SK-N-SH treated with all-trans-retinoic acid at 6 μM for 48 hours (cell line): ENCODE results near the gene STAB2.

Experiments
- ARNTL ChIP-seq: fragments of 450-650 bp; formaldehyde crosslinking; IDR thresholded peaks from 2 replicates; pipeline ENCODE4 v1.5.0; 2020; ENCODE audit warnings: low read depth, mild to moderate bottlenecking, moderate library complexity, borderline replicate concordance
- BACH2 ChIP-seq: fragments of 250-450 bp; sonication (Bioruptor Pico); IDR thresholded peaks from 2 replicates; pipeline ENCODE4 v1.9.0; 2021; ENCODE audit warnings: mild to moderate bottlenecking, borderline replicate concordance
- PATZ1 ChIP-seq: fragments of 250-450 bp; sonication (Bioruptor Pico); IDR thresholded peaks from 2 replicates; pipeline ENCODE4 v1.8.0; 2020; ENCODE audit warnings: mild to moderate bottlenecking, moderate library complexity, borderline replicate concordance
- POU6F1 ChIP-seq: fragments of 250-450 bp; sonication (Bioruptor Pico); IDR thresholded peaks from 2 replicates; pipeline ENCODE4 v1.8.0; 2021; ENCODE audit warnings: low read depth, mild to moderate bottlenecking, moderate library complexity, borderline replicate concordance
- PPARA ChIP-seq: fragments of 250-450 bp; sonication (Bioruptor Pico); IDR thresholded peaks from 2 replicates; pipeline ENCODE4 v1.5.0; 2020; ENCODE audit warnings: mild to moderate bottlenecking, borderline replicate concordance
- ZC3H10 ChIP-seq: fragments of 250-450 bp; sonication (Bioruptor Pico); IDR thresholded peaks from 2 replicates; pipeline ENCODE4 v1.5.1; 2021; ENCODE audit warnings: mild to moderate bottlenecking, moderate library complexity
- ZFP30 ChIP-seq: fragments of 450-650 bp; formaldehyde crosslinking; IDR thresholded peaks from 2 replicates; pipeline ENCODE4 v1.5.0; 2022; ENCODE audit warnings: mild to moderate bottlenecking, moderate library complexity

- no peak for TF ChIP-seq ZC3H10 (CRISPR knock-in tag)
- TF ChIP-seq POU6F1 (CRISPR knock-in tag): no peak
- TF ChIP-seq PPARA (CRISPR knock-in tag): no peak
- TF ChIP-seq ZFP30: no peak
- no peak for TF ChIP-seq ARNTL
- TF ChIP-seq BACH2 (CRISPR knock-in tag): no peak
- TF ChIP-seq PATZ1 (CRISPR knock-in tag): no peak
Observed at GRCh38 chr12:103578926-103579325, 8.1 kb upstream of the STAB2 start.
